IMR-90 (cell line): ENCODE results near the gene PRR18.

ENCODE experiments used
- BHLHE40 ChIP-seq: fragments of 150-350 bp; IDR thresholded peaks from 2 replicates; pipeline ENCODE4 v1.6.1; 2016; ENCODE audit warnings: mild to moderate bottlenecking, low read depth, low read length
- CTCF ChIP-seq: conservative IDR thresholded peaks from 2 replicates; pipeline ENCODE4 v1.5.1; 2012; ENCODE audit warnings: mild to moderate bottlenecking, low read depth, low read length, improper control_type of control experiment
- ELK1 ChIP-seq: fragments of 150-350 bp; IDR thresholded peaks from 2 replicates; pipeline ENCODE4 v1.6.1; 2016; ENCODE audit warnings: low read depth, mild to moderate bottlenecking, low read length, moderate library complexity, borderline replicate concordance
- FOS ChIP-seq: fragments of 150-350 bp; IDR thresholded peaks from 2 replicates; pipeline ENCODE4 v1.6.1; 2016; ENCODE audit warnings: low read depth, low read length
- MAFK ChIP-seq: IDR thresholded peaks from 2 replicates; pipeline ENCODE4 v1.6.1; 2012; ENCODE audit warnings: low read depth, low read length, improper control_type of control experiment
- MAZ ChIP-seq: IDR thresholded peaks from 2 replicates; pipeline ENCODE4 v1.6.1; 2012; ENCODE audit warnings: low read depth, mild to moderate bottlenecking, low read length, improper control_type of control experiment, moderate library complexity, borderline replicate concordance
- MXI1 ChIP-seq: IDR thresholded peaks from 2 replicates; pipeline ENCODE4 v1.6.1; 2012; ENCODE audit warnings: low read depth, mild to moderate bottlenecking, low read length, moderate library complexity, borderline replicate concordance
- NFE2L2 ChIP-seq: fragments of 150-350 bp; IDR thresholded peaks from 2 replicates; pipeline ENCODE4 v1.6.1; 2016; ENCODE audit warnings: low read depth, mild to moderate bottlenecking, low read length
- POLR2A ChIP-seq: IDR thresholded peaks from 2 replicates; pipeline ENCODE4 v1.6.1; 2012; ENCODE audit warnings: mild to moderate bottlenecking, low read depth, low read length
- RAD21 ChIP-seq: IDR thresholded peaks from 2 replicates; pipeline ENCODE4 v1.6.1; 2012; ENCODE audit warnings: low read length, improper control_type of control experiment
- RFX5 ChIP-seq: IDR thresholded peaks from 2 replicates; pipeline ENCODE4 v1.8.0; 2012; ENCODE audit warnings: low read depth, mild to moderate bottlenecking, low read length, moderate library complexity
- SMC3 ChIP-seq: fragments of 150-350 bp; IDR thresholded peaks from 2 replicates; pipeline ENCODE4 v1.6.1; 2016; ENCODE audit warnings: low read depth, mild to moderate bottlenecking, antibody characterized with exemption, low read length, moderate library complexity
- USF2 ChIP-seq: fragments of 150-350 bp; IDR thresholded peaks from 2 replicates; pipeline ENCODE4 v1.6.1; 2017; ENCODE audit warnings: mild to moderate bottlenecking, antibody characterized with exemption, low read length, low read depth

DNA sequence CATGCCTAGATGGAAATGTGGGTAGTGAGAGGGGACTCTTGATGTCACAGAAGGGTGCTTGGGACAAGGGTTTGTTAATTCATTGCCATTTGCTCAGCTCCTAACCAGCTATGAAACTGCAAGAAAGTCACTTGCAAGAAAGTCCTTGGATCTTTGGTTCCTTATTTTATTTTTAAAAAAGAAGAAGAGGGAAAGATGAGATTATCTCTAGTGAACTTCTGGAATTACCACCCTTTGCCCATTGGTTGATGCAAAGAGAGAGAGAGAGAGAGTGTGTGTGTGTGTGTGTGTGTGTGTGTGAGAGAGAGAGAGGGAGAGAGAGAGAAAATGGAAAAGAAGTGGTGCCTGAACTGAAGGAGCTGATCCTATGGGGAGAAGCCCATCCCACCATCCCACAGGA is 38.8 kb upstream of the PRR18 start:
- TF ChIP-seq USF2 = no peak
- TF ChIP-seq POLR2A = no peak
- no peak for TF ChIP-seq CTCF
- no peak for TF ChIP-seq MAZ
- no peak for TF ChIP-seq FOS
- TF ChIP-seq RFX5 = no peak
- TF ChIP-seq MXI1 = no peak
- TF ChIP-seq SMC3 = no peak
- no peak for TF ChIP-seq MAFK
- TF ChIP-seq ELK1 = no peak
- TF ChIP-seq BHLHE40 = no peak
- no peak for TF ChIP-seq RAD21
- TF ChIP-seq NFE2L2 = no peak
